GM13977 (cell line): ENCODE measurements around the gene RNGTT.
"Not testable (repeated sequence)": the region's sequence is repeated elsewhere in the genome, so short reads cannot be mapped to it uniquely, and the experiment has no call there.

Experiments used
- DNase-seq: peaks from one replicate; pipeline ENCODE4 v3.0.0; 2012; ENCODE audit warnings: low spot score
- CTCF ChIP-seq: IDR thresholded peaks from 2 replicates; pipeline ENCODE4 v1.5.1; 2012; ENCODE audit warnings: mild to moderate bottlenecking, control low read depth; ENCODE audit not compliant: insufficient read depth; ENCODE audit errors: extremely low read depth, missing control alignments
- in situ Hi-C: fragments of 300-500 bp; cut with MboI; formaldehyde crosslinking; loops from one replicate; pipeline ENCODE4 v1.12.0; 2022; ENCODE audit warnings: low sequenced_read_pairs, low pct_unique_long_range_greater_than_20kb, mixed read lengths, inconsistent platforms; ENCODE audit not compliant: unreplicated experiment

RNGTT gene

GRCh38 chr6:88972504-88973423 lies 9.3 kb upstream of the RNGTT start:
- no peak for TF ChIP-seq CTCF
- in situ Hi-C loops = no loop called here
- no peak for DNase-seq

GRCh38 chr6:88970301-88970700 lies 6.9 kb upstream of the RNGTT start:
- in situ Hi-C loops = no loop called here
- TF ChIP-seq CTCF = no peak
- no peak for DNase-seq

GRCh38 chr6:88969255-88969654 lies 5.8 kb upstream of the RNGTT start:
- DNase-seq, in situ Hi-C loops: not testable (repeated sequence)

- in situ Hi-C loops = no loop called here
- TF ChIP-seq CTCF = no peak
- DNase-seq = no peak
Observed at GRCh38 chr6:88967891-88968290, 4.5 kb upstream of the RNGTT start.

- no peak for TF ChIP-seq CTCF
- no peak for DNase-seq
- in situ Hi-C loops = no loop called here
Observed at GRCh38 chr6:88965691-88966090, 2.3 kb upstream of the RNGTT start.

- in situ Hi-C loops = no loop called here
- no peak for TF ChIP-seq CTCF
- DNase-seq = no peak
Observed at GRCh38 chr6:88964509-88964908, 1.1 kb upstream of the RNGTT start.

GRCh38 chr6:88958842-88959241 lies 4.6 kb downstream of the RNGTT start:
- in situ Hi-C loops = no loop called here
- no peak for DNase-seq
- no peak for TF ChIP-seq CTCF
